K562 (cell line): Measurements from ENCODE around the gene JADE2. TPM values are rescaled to one million over a fixed set of nuclear protein-coding genes. Genes with fewer than 3 reads are reported as not detected.

Experiments used
- ATAC-seq: fragments of 200-7000 bp; cut with Tn5 transposase; 3 replicates; pipeline ENCODE4 v1.9.1; 2020; ENCODE audit warnings: moderate library complexity
- BruUV-seq: library from RNA; stranded (reverse); fragments of 400-500 nt; replicated peaks from 2 replicates; lab custom pipeline; 2021; lab: Mats Ljungman, UMichigan
- CTCF ChIA-PET: fragments of 300-600 bp; formaldehyde crosslinking; extraction: SDS; loops from one replicate; lab custom pipeline; 2021; ENCODE audit warnings: low intra/inter-chr PET ratio; lab: Yijun Ruan, JAX
- POLR2A ChIA-PET: fragments of 300-600, 350-650 bp; sonication (Branson Sonifier 250); formaldehyde crosslinking; extraction: SDS; loops from one replicate; lab custom pipeline; 2021; ENCODE audit warnings: antibody characterized with exemption, inconsistent platforms; lab: Yijun Ruan, JAX
- DNase-seq, 4 experiments: peaks; one replicate each; pipeline versions ENCODE4 v3.0.0 to v3.0.0-alpha.2; 2011 to 2018; ENCODE audit warnings: low spot score in 3 of 4, mixed read lengths in 3 of 4; ENCODE audit errors: extremely low read depth in 1 of 4
- FAIRE-seq: peaks from 2 replicates; lab custom pipeline; 2011; peaks lifted over from hg19 to GRCh38; lab: Jason Lieb, UNC
- H2AFZ ChIP-seq: 2 replicates; pipeline ENCODE4 v1.6.0; 2011; ENCODE audit warnings: low read depth, low read length, control low read depth, inconsistent platforms
- H3K27ac ChIP-seq: fragments of 200-600 bp; 3 replicates; pipeline ENCODE4 v1.8.0; 2011; ENCODE audit warnings: low read depth, mild to moderate bottlenecking, control low read depth, inconsistent platforms, low read length, moderate library complexity, mixed read lengths; ENCODE audit errors: extremely low read depth
- H3K27me3 ChIP-seq, 2 experiments: fragments of 300-600 bp in 1 of 2; 2 replicates in 1 of 2; 3 replicates in 1 of 2; pipeline versions ENCODE4 v1.6.0 to v1.8.0; 2011; ENCODE audit warnings: inconsistent platforms in 2 of 2, low read length in 2 of 2, mild to moderate bottlenecking in 1 of 2, mixed read lengths in 1 of 2, moderate library complexity in 1 of 2; ENCODE audit not compliant: control insufficient read depth in 2 of 2, insufficient read depth in 2 of 2
- H3K36me3 ChIP-seq: fragments of 300-600 bp; 3 replicates; pipeline ENCODE4 v1.8.0; 2011; ENCODE audit warnings: mild to moderate bottlenecking, low read length, inconsistent platforms; ENCODE audit not compliant: control insufficient read depth, insufficient read depth
- H3K4me1 ChIP-seq, 2 experiments: fragments of 200-600 bp in 1 of 2; replicated peaks in 1 of 2; 2 replicates in 1 of 2; 3 replicates in 1 of 2; pipeline versions ENCODE4 v1.5.1 to v1.8.0; 2011; ENCODE audit warnings: inconsistent platforms in 2 of 2, low read length in 2 of 2, mild to moderate bottlenecking in 1 of 2, mixed read lengths in 1 of 2, moderate library complexity in 1 of 2; ENCODE audit not compliant: control insufficient read depth in 2 of 2, insufficient read depth in 2 of 2
- H3K4me2 ChIP-seq: 2 replicates; pipeline ENCODE4 v1.6.1; 2011; ENCODE audit warnings: low read length, control low read depth, inconsistent platforms, mixed read lengths; ENCODE audit not compliant: insufficient read depth
- H3K4me3 ChIP-seq: fragments of 200-600 bp; sonication (generic), shearing (Covaris generic); 2 replicates; pipeline ENCODE4 v1.5.1; 2016; ENCODE audit warnings: control low read depth, inconsistent platforms
- H3K79me2 ChIP-seq: fragments of 200-600 bp; 3 replicates; pipeline ENCODE4 v1.8.0; 2011; ENCODE audit warnings: low read length, inconsistent platforms; ENCODE audit not compliant: control insufficient read depth, insufficient read depth
- H3K9ac ChIP-seq, 2 experiments: 2 replicates each; pipeline versions ENCODE4 v1.6.0 to v1.6.1; 2011; ENCODE audit warnings: low read depth in 2 of 2, low read length in 2 of 2, control low read depth in 1 of 2, inconsistent platforms in 1 of 2, mild to moderate bottlenecking in 1 of 2, mixed read lengths in 1 of 2; ENCODE audit not compliant: insufficient read depth in 1 of 2
- H3K9me1 ChIP-seq: one replicate; pipeline ENCODE4 v1.6.0; 2011; ENCODE audit warnings: inconsistent platforms, mild to moderate bottlenecking, low read length, moderate library complexity; ENCODE audit not compliant: control insufficient read depth, insufficient read depth
- H3K9me3 ChIP-seq: replicated peaks from 2 replicates; pipeline ENCODE4 v1.5.1; 2011; ENCODE audit warnings: low read depth, low read length, inconsistent platforms; ENCODE audit not compliant: control insufficient read depth, insufficient read depth
- H4K20me1 ChIP-seq: replicated peaks from 2 replicates; pipeline ENCODE4 v1.6.1; 2011; ENCODE audit warnings: low read length, inconsistent platforms, mixed read lengths; ENCODE audit not compliant: control insufficient read depth, insufficient read depth
- ASH1L ChIP-seq: fragments of 450-650 bp; IDR thresholded peaks from 2 replicates; pipeline ENCODE4 v1.6.1; 2018; ENCODE audit warnings: borderline replicate concordance, mild to moderate bottlenecking, low read depth; ENCODE audit not compliant: partially characterized antibody
- FOSL1 ChIP-seq: fragments of 200-800 bp; sonication (Bioruptor generic); conservative IDR thresholded peaks from 2 replicates; pipeline ENCODE4 v1.6.1; 2016; ENCODE audit warnings: missing genetic modification characterization, missing compliant biosample characterization
- KLF1 ChIP-seq: fragments of 450-650 bp; IDR thresholded peaks from 2 replicates; pipeline ENCODE4 v1.6.1; 2016; ENCODE audit warnings: missing genetic modification characterization, missing compliant biosample characterization
- KLF16 ChIP-seq: IDR thresholded peaks from 2 replicates; pipeline ENCODE4 v1.6.1; 2016; ENCODE audit warnings: antibody characterized with exemption
- NCOR1 ChIP-seq: fragments of 450-650 bp; IDR thresholded peaks from 2 replicates; pipeline ENCODE4 v1.6.1; 2016; ENCODE audit warnings: mild to moderate bottlenecking, moderate library complexity
- PREB ChIP-seq: sonication (generic); formaldehyde crosslinking; IDR thresholded peaks from 2 replicates; pipeline ENCODE4 v1.8.1; 2023; ENCODE audit warnings: mild to moderate bottlenecking, missing genetic modification reagents
- RAD51 ChIP-seq: fragments of 450-650 bp; IDR thresholded peaks from 2 replicates; pipeline ENCODE4 v1.7.1; 2016; ENCODE audit warnings: low read depth, mild to moderate bottlenecking, borderline replicate concordance
- SOX6 ChIP-seq: fragments of 450-650 bp; IDR thresholded peaks from 2 replicates; pipeline ENCODE4 v1.6.1; 2014; ENCODE audit warnings: mild to moderate bottlenecking
- SP2 ChIP-seq: IDR thresholded peaks from 2 replicates; pipeline ENCODE4 v1.6.1; 2011; ENCODE audit warnings: mild to moderate bottlenecking, low read depth, low read length, moderate library complexity; ENCODE audit not compliant: poor library complexity, severe bottlenecking; ENCODE audit errors: extremely low read depth
- TEAD4 ChIP-seq, 2 experiments: sonication (generic) in 1 of 2; formaldehyde crosslinking in 1 of 2; IDR thresholded peaks; 2 replicates each; pipeline versions ENCODE4 v1.6.1 to v1.8.0; 2012 to 2022; ENCODE audit warnings: borderline replicate concordance in 1 of 2, inconsistent platforms in 1 of 2, low read length in 1 of 2, mild to moderate bottlenecking in 1 of 2, missing genetic modification reagents in 1 of 2
- ZEB2 ChIP-seq: fragments of 450-650 bp; IDR thresholded peaks from 2 replicates; pipeline ENCODE4 v1.6.1; 2016
- ZKSCAN3 ChIP-seq: fragments of 250-450 bp; sonication (Bioruptor Pico); IDR thresholded peaks from 2 replicates; pipeline ENCODE4 v1.4.0; 2020
- ZNF764 ChIP-seq: fragments of 250-450 bp; sonication (Bioruptor Pico); IDR thresholded peaks from 2 replicates; pipeline ENCODE4 v1.4.0; 2020; ENCODE audit warnings: low read depth, mild to moderate bottlenecking, moderate library complexity
- WGBS: fragments of 100-300 bp; shearing (Covaris generic); methylation state at CpG from one replicate; pipeline ENCODE4 v1.1.6; 2016; ENCODE audit warnings: low coverage, mixed read lengths; ENCODE audit not compliant: insufficient coverage; ENCODE audit errors: missing lambda C conversion rate; 5-methylcytosine and 5-hydroxymethylcytosine counted together
- in situ Hi-C: fragments of 300-500 bp; cut with MboI; formaldehyde crosslinking; loops from 4 replicates; pipeline ENCODE4 v1.15.0; 2018; ENCODE audit warnings: inconsistent platforms, mixed read lengths
- intact Hi-C: fragments of 100-400 bp; cut with micrococcal nuclease; formaldehyde crosslinking; loops from 2 replicates; pipeline ENCODE4 v1.14.2; 2022
- polyA plus RNA-seq, 8 experiments: library from polyadenylated mRNA; depleted of rRNA in 4 of 8; stranded (reverse) in 5 of 8; unstranded in 3 of 8; fragments of >200 nt; fragmentation: Nextera tagmentation in 2 of 8; fragmentation: Illumina TruSeq in 1 of 8; extraction: Ambion mirVana in 2 of 8; extraction: Trizol in 1 of 8; gene quantifications; 2 replicates each; pipeline versions ENCODE4 v1.2.1 to v1.2.3, GENCODE V29; 2011 to 2014; ENCODE audit warnings: inconsistent platforms in 1 of 8, missing spikeins in 1 of 8
- total RNA-seq, 7 experiments: library from RNA; depleted of rRNA in 6 of 7; stranded (reverse); fragments of >200 nt in 6 of 7; fragmentation: Illumina TruSeq in 2 of 7; extraction: Trizol in 2 of 7; gene quantifications; 2 replicates each; pipeline versions ENCODE4 v1.2.1 to v1.2.3, GENCODE V29; 2011 to 2021; ENCODE audit warnings: low replicate concordance in 1 of 7
- TF ChIP-seq, protein P1 (sequence below): fragments of 250-450 bp; sonication (Bioruptor Pico); IDR thresholded peaks from 2 replicates; pipeline ENCODE4 v1.5.0; 2021; ENCODE audit warnings: mild to moderate bottlenecking, borderline replicate concordance
- TF ChIP-seq, protein P2 (sequence below): sonication (generic); IDR thresholded peaks from 2 replicates; pipeline ENCODE4 v1.6.1; 2016
- TF ChIP-seq, protein P3 (sequence below): fragments of 450-650 bp; IDR thresholded peaks from 2 replicates; pipeline ENCODE4 v1.6.1; 2016; ENCODE audit warnings: low read depth, mild to moderate bottlenecking, moderate library complexity
- TF ChIP-seq, protein P4 (sequence below): fragments of 450-650 bp; formaldehyde crosslinking; IDR thresholded peaks from 2 replicates; pipeline ENCODE4 v1.4.0; 2022; ENCODE audit warnings: missing genetic modification characterization

The JADE2 gene
- total and polyA plus RNA-seq, 9 of the 15 experiments (the other 6 are each of a cell fraction or from before 2014, with no cell fraction given), result 0.50 to 23.3 (median 9.1) TPM

DNA sequence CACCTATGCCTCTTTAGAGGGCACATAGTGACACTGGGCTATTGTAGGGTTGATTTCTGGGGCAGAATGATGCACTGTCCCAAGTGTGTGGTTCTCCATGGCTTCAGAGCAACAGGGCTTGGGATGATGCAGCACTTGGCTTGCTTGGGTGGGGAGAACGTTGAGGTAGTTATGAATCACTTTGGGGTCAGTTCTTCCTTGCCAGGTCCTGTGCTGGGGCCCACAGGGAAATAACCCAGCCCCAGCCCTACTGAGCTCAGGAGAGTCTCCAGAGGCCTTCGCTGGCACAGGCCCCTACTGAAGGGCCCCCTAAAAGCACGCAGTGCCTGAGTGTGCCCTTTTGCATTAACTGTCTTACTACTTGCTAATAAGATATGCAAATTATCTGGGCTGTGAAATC lies 24.2 kb downstream of the JADE2 start:
- WGBS, result 41% methylated on average over 3 of the region's 3 CpGs
- TF ChIP-seq RAD51 (no peak), ASH1L (no peak), SOX6 (no peak), ZKSCAN3 (CRISPR knock-in tag) (no peak), PREB (CRISPR knock-in tag) (no peak), KLF1 (tag) (no peak), SP2 (no peak), NCOR1 (no peak), FOSL1 (no peak), ZNF764 (CRISPR knock-in tag) (no peak), TEAD4 (IDR thresholded peaks at IDR 0.05; ENCODE audit: low read length) (no peak), TEAD4 (CRISPR knock-in tag; IDR thresholded peaks at IDR 0.05; ENCODE audit: borderline replicate concordance) (no peak), ZEB2 (no peak), KLF16 (no peak)
- TF ChIP-seq, protein P1, sequence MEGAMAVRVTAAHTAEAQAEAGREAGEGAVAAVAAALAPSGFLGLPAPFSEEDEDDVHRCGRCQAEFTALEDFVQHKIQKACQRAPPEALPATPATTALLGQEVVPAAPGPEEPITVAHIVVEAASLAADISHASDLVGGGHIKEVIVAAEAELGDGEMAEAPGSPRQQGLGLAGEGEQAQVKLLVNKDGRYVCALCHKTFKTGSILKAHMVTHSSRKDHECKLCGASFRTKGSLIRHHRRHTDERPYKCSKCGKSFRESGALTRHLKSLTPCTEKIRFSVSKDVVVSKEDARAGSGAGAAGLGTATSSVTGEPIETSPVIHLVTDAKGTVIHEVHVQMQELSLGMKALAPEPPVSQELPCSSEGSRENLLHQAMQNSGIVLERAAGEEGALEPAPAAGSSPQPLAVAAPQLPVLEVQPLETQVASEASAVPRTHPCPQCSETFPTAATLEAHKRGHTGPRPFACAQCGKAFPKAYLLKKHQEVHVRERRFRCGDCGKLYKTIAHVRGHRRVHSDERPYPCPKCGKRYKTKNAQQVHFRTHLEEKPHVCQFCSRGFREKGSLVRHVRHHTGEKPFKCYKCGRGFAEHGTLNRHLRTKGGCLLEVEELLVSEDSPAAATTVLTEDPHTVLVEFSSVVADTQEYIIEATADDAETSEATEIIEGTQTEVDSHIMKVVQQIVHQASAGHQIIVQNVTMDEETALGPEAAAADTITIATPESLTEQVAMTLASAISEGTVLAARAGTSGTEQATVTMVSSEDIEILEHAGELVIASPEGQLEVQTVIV, result no peak
- TF ChIP-seq, protein P2, sequence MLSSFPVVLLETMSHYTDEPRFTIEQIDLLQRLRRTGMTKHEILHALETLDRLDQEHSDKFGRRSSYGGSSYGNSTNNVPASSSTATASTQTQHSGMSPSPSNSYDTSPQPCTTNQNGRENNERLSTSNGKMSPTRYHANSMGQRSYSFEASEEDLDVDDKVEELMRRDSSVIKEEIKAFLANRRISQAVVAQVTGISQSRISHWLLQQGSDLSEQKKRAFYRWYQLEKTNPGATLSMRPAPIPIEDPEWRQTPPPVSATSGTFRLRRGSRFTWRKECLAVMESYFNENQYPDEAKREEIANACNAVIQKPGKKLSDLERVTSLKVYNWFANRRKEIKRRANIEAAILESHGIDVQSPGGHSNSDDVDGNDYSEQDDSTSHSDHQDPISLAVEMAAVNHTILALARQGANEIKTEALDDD, result no peak
- TF ChIP-seq, protein P3, sequence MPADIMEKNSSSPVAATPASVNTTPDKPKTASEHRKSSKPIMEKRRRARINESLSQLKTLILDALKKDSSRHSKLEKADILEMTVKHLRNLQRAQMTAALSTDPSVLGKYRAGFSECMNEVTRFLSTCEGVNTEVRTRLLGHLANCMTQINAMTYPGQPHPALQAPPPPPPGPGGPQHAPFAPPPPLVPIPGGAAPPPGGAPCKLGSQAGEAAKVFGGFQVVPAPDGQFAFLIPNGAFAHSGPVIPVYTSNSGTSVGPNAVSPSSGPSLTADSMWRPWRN, result no peak
- TF ChIP-seq, protein P4, sequence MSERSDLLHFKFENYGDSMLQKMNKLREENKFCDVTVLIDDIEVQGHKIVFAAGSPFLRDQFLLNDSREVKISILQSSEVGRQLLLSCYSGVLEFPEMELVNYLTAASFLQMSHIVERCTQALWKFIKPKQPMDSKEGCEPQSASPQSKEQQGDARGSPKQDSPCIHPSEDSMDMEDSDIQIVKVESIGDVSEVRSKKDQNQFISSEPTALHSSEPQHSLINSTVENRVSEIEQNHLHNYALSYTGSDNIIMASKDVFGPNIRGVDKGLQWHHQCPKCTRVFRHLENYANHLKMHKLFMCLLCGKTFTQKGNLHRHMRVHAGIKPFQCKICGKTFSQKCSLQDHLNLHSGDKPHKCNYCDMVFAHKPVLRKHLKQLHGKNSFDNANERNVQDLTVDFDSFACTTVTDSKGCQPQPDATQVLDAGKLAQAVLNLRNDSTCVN (CRISPR knock-in tag), result no peak
- Histone ChIP-seq H3K9me3 (no peaks in the 10 kb centered on the region), H4K20me1 (no peaks in the 10 kb centered on the region; the same call in 1 of the 2 replicates), H3K79me2 (no peaks in the 10 kb centered on the region), H3K36me3 (peaks cover 36% of the 10 kb centered on the region; the same call in 1 of the 3 replicates), H3K4me3 (no peak overlapping the region), H3K4me1 (0 out of 5 replicates have a peak, but pooled peaks cover 0 to 3% of the 10 kb centered on the region in 2 experiments), H3K9ac (no peak overlapping the region), H2AFZ (no peak overlapping the region), H3K27ac (no peak overlapping the region), H3K27me3 (no peaks in the 10 kb centered on the region), H3K4me2 (no peak overlapping the region), H3K9me1 (no peaks in the 10 kb centered on the region)
- no peak for FAIRE-seq
- CTCF ChIA-PET, result no interaction called here
- ATAC-seq, result no peak
- no TSS peak for BruUV-seq
- in situ Hi-C loops (no loop called here), intact Hi-C loops (no loop called here)
- POLR2A ChIA-PET, result no interaction called here
- DNase-seq, result no peak
